Gastrocnemius medialis (tissue), 4 donors: ENCODE results near the gene NUB1. TPM values are rescaled to one million over a fixed set of nuclear protein-coding genes. Genes with fewer than 3 reads are reported as not detected.

Experiments used
- ATAC-seq, 2 donors: fragments of 150-250 bp; one replicate each; pipeline ENCODE4 v1.9.1; 2016
- DNase-seq, 2 donors: peaks; one replicate each; pipeline ENCODE4 v3.0.0-alpha.2; 2019
- H3K27ac ChIP-seq, 4 donors: fragments of 200-600 bp; sonication (generic); 1 replicate in 1 of 4; 2 replicates in 3 of 4; pipeline ENCODE4 v1.5.1; 2016 to 2018; ENCODE audit warnings: mild to moderate bottlenecking in 2 of 4, moderate library complexity in 1 of 4
- H3K27me3 ChIP-seq, 3 donors: fragments of 200-600 bp; sonication (generic) in 2 of 3; 1 replicate in 1 of 3; 2 replicates in 2 of 3; pipeline versions ENCODE4 v1.5.1 to v1.6.0; 2016 to 2019; ENCODE audit warnings: mild to moderate bottlenecking in 1 of 3, moderate library complexity in 1 of 3
- H3K36me3 ChIP-seq, 2 donors: fragments of 200-600 bp; sonication (generic) in 1 of 2; one replicate each; pipeline ENCODE4 v1.5.1; 2017 to 2018
- H3K4me1 ChIP-seq, 2 donors: fragments of 200-600 bp; sonication (generic) in 1 of 2; one replicate each; pipeline ENCODE4 v1.5.1; 2016 to 2017; ENCODE audit warnings: mild to moderate bottlenecking in 2 of 2
- H3K4me3 ChIP-seq, 4 donors: fragments of 200-600 bp; sonication (generic) in 3 of 4; 1 replicate in 1 of 4; 2 replicates in 3 of 4; pipeline ENCODE4 v1.5.1; 2016 to 2019; ENCODE audit warnings: mild to moderate bottlenecking in 2 of 4
- H3K9me3 ChIP-seq, 3 donors: fragments of 200-600 bp; sonication (generic) in 2 of 3; 1 replicate in 1 of 3; 2 replicates in 2 of 3; pipeline ENCODE4 v1.5.1; 2016 to 2019
- POLR2A ChIP-seq, 2 donors: fragments of 450-650 bp; IDR thresholded peaks; one replicate each; pipeline ENCODE4 v1.6.1; 2017; ENCODE audit warnings: antibody characterized with exemption in 2 of 2, mild to moderate bottlenecking in 2 of 2, moderate library complexity in 2 of 2
- in situ Hi-C, 4 donors: fragments of 200-750 bp; cut with MboI; loops; one replicate each; pipeline versions ENCODE4 v1.15.0 to v1.8.0; 2017; ENCODE audit warnings: low sequenced_read_pairs in 4 of 4
- intact Hi-C: fragments of 100-400 bp; cut with DNase I; formaldehyde crosslinking; loops from one replicate; pipeline ENCODE4 v1.15.1; 2023; ENCODE audit warnings: low total_unique reads
- total RNA-seq, 4 donors: library from RNA; depleted of rRNA; stranded (reverse); fragments of >200 nt; gene quantifications; one replicate each; pipeline versions ENCODE4 v1.1.0 to v1.2.3, GENCODE V29; 2016
- TF ChIP-seq, protein P1 (sequence below), 5 experiments: fragments of 450-650 bp in 3 of 5; fragments of 200-600 bp in 2 of 5; sonication (generic) in 2 of 5; IDR thresholded peaks in 4 of 5; conservative IDR thresholded peaks in 1 of 5; 1 replicate in 4 of 5; 2 replicates in 1 of 5; pipeline ENCODE4 v1.5.1; 2016 to 2019; ENCODE audit warnings: antibody characterized with exemption in 5 of 5, mild to moderate bottlenecking in 3 of 5, moderate library complexity in 3 of 5

Gene NUB1
- total RNA-seq, 4 donors from 2014 or later, result 45.3 to 59.0 (median 49.7) TPM

DNA sequence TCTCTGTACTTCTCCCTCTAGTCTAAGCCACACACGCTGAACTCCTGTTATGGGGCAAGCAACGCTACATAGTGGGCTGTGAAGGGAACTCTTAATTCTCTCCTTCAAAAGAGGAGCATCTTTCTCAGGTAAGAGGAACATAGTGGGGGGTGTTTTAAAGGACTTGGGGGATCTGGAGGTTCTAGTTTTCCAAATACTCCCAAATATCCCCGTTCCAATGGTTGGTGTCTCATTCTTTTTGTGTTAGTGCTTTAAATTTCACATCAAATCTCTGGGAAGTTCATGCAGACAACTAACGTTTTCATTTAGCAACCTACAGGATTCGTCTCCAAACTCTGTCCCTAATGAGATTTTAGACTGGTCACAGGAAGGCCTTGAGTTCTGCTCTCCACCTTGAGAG, 80.6 kb downstream of the NUB1 start:
- H3K27ac ChIP-seq, result no peak overlapping the region
- in situ Hi-C loops (no loop called here), intact Hi-C loops (no loop called here)
- no peaks in the 10 kb centered on the region for H3K27me3 ChIP-seq
- no peak for DNase-seq
- H3K4me3 ChIP-seq, result no peak overlapping the region
- ATAC-seq, result no peak
- H3K36me3 ChIP-seq, result no peaks in the 10 kb centered on the region
- TF ChIP-seq, protein P1, sequence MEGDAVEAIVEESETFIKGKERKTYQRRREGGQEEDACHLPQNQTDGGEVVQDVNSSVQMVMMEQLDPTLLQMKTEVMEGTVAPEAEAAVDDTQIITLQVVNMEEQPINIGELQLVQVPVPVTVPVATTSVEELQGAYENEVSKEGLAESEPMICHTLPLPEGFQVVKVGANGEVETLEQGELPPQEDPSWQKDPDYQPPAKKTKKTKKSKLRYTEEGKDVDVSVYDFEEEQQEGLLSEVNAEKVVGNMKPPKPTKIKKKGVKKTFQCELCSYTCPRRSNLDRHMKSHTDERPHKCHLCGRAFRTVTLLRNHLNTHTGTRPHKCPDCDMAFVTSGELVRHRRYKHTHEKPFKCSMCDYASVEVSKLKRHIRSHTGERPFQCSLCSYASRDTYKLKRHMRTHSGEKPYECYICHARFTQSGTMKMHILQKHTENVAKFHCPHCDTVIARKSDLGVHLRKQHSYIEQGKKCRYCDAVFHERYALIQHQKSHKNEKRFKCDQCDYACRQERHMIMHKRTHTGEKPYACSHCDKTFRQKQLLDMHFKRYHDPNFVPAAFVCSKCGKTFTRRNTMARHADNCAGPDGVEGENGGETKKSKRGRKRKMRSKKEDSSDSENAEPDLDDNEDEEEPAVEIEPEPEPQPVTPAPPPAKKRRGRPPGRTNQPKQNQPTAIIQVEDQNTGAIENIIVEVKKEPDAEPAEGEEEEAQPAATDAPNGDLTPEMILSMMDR (IDR thresholded peaks at IDR 0.05 in 4 of 5, conservative IDR thresholded peaks at IDR 0.05 in 1 of 5), result no peak
- no peak for TF ChIP-seq POLR2A (IDR thresholded peaks at IDR 0.05)
- H3K9me3 ChIP-seq, result peaks cover 0 to 11% (median 0%) of the 10 kb centered on the region in 3 donors
- H3K4me1 ChIP-seq, result no peaks in the 10 kb centered on the region

DNA sequence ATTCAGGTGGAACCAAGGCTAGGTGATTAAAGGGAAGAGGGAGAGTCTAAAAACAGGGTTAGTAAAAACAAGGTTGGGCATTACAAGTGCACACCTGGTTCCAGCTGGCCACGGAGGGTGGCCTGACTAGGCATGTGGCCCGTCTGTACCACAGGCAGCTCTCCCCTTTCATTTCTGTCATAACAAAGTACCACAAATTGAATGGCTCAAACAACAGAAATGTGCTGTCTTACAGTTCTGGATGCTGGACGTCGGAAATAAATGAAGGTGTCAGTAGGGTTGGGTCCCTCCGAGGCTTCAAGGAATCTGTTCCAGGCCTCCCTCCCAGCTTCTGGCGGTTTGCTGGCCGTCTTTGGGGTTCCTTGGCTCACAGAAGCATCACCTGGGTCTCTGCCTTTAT, 81.6 kb downstream of the NUB1 start:
- TF ChIP-seq POLR2A (IDR thresholded peaks at IDR 0.05), result no peak
- TF ChIP-seq, protein P1 (IDR thresholded peaks at IDR 0.05 in 4 of 5, conservative IDR thresholded peaks at IDR 0.05 in 1 of 5), result no peak
- in situ Hi-C loops, result no loop called here
- DNase-seq, result peak in 1 of 2 donors; percentile 0
- no peak for ATAC-seq
- H3K9me3 ChIP-seq, result peaks cover 0 to 11% (median 0%) of the 10 kb centered on the region in 3 donors
- no peak overlapping the region for H3K4me3 ChIP-seq
- intact Hi-C loops, result no loop called here
- H3K36me3 ChIP-seq, result no peaks in the 10 kb centered on the region
- H3K4me1 ChIP-seq, result no peaks in the 10 kb centered on the region
- H3K27me3 ChIP-seq, result no peaks in the 10 kb centered on the region
- H3K27ac ChIP-seq, result no peak overlapping the region

DNA sequence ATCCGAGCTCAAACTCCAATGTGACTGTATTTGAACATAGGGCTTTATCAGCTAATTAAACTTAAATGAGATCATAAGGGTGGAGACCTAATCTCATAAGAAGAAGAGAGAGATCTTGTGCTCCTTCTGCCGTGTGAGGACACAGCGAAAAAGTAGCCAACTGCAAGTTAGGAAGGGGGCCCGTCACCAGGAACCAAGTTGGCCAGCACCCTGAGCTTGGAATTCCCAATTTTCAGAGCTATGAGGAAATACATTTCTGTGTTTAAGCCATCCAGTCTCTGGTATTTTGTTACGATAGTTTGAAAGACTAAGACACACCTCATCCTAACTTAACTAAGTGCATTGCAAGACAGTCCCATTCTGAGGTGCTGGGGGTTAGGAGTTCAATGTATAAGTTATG, 82.3 kb downstream of the NUB1 start:
- Histone ChIP-seq H3K9me3 (peaks cover 0 to 11% (median 0%) of the 10 kb centered on the region in 3 donors), H3K4me3 (no peak overlapping the region), H3K4me1 (no peaks in the 10 kb centered on the region), H3K27me3 (no peaks in the 10 kb centered on the region), H3K36me3 (no peaks in the 10 kb centered on the region), H3K27ac (no peak overlapping the region)
- in situ Hi-C loops (no loop called here), intact Hi-C loops (no loop called here)
- DNase-seq (peak in 1 of 2 donors; percentile 3), ATAC-seq (no peak)
- TF ChIP-seq, protein P1 (IDR thresholded peaks at IDR 0.05 in 4 of 5, conservative IDR thresholded peaks at IDR 0.05 in 1 of 5), result no peak
- TF ChIP-seq POLR2A (IDR thresholded peaks at IDR 0.05), result no peak

GRCh38 chr7:151424799-151425198, 83.2 kb downstream of the NUB1 start:
- Histone ChIP-seq H3K4me1 (no peaks in the 10 kb centered on the region), H3K27me3 (no peaks in the 10 kb centered on the region), H3K36me3 (no peaks in the 10 kb centered on the region), H3K9me3 (peaks cover 0 to 11% (median 0%) of the 10 kb centered on the region in 3 donors), H3K4me3 (no peak overlapping the region), H3K27ac (no peak overlapping the region)
- ATAC-seq (no peak), DNase-seq (peak in 1 of 2 donors; percentile 2)
- intact Hi-C loops (no loop called here), in situ Hi-C loops (no loop called here)
- TF ChIP-seq, protein P1 (IDR thresholded peaks at IDR 0.05 in 4 of 5, conservative IDR thresholded peaks at IDR 0.05 in 1 of 5), result no peak
- no peak for TF ChIP-seq POLR2A (IDR thresholded peaks at IDR 0.05)
